ENCODE data around the gene RBMXL3.
A peak's percentile ranks its signal among the peaks of the same experiment; 100 is the strongest.
"Not testable (repeated sequence)": the region's sequence is repeated elsewhere in the genome, so short reads cannot be mapped to it uniquely, and the experiment has no call there.

RBMXL3 gene

DNA sequence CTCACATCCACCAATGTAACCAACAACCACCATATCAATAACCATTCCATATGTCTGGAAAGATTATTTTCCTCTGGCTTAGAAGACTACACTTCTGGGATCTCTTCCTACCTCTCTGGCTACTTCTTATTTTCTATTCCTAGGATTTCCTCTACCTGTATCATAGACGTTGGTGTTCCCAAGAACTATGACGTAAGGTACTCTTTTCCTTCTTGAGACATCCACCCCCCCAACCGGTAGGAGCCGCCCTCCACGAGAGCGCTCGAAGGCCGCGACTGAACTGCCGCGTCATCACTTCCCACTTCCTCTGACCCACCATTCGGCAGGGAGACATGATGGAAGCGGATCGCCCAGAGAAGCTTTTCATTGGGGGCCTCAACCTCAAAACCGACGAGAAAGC lies at the start of gene RBMXL3:
RBMXL3 (plus strand) TSS at position 301 of the 400 bp plus-strand sequence; CDS start at position 333, 32 bp downstream.
- no peak for DNase-seq (ENCODE audit: low spot score)

DNA sequence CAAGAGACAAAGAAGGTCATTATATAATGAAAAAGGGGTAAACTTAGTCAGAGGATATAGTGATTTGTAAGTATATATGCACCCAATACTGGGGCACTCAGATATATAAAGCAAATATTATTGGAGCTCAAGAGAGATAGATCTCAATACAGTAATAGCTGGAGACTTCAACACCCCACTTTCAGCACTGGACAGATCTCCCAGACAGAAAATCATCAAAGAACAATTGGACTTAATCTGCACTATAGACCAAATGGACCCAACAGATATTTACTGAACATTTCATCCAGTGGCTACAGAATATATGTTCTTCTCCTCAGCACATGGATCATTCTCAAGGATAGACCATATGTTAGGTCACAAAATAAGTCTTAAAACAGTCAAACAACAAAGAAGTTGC lies 47.2 kb upstream of the RBMXL3 start:
- no peak for DNase-seq (ENCODE audit: low spot score)

DNA sequence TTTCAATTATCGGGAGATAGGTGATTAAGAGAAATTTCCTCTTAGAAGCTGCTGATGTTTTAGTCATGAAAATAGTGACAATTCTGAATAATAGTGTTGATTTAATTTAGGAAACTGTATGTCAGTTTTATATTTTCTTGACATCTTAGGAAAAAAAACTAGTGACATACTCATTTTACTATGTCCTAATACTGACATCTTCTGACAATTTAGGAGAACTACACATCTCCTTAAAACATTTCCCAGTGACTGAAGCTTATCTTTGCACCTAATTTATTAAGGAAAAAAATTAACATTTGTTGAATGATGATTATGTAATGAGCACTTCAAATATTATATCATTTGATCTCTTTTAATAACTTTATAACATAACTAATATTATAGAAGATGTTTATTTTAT lies 42.0 kb upstream of the RBMXL3 start:
- DNase-seq (ENCODE audit: low spot score): peak; percentile 11

DNA sequence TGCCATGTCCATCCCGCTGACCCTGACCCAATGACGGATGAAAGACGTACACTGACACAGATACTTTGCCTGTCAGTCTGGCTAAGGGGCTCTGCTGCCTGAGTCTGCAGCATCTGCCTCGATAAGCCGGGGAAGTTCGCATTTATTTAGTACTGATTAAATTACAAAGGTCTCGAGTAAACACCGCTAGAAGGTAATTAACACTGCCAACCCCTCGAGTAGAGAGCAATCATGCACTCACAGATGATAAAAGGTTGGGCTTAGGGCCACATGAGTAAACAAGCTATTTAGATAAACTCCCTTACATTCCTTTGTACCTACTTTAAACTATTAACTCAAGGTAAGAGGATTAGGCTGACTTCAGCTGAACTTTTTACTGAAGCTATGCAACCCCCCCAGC lies 16.0 kb upstream of the RBMXL3 start:
- DNase-seq (ENCODE audit: low spot score): no peak

DNA sequence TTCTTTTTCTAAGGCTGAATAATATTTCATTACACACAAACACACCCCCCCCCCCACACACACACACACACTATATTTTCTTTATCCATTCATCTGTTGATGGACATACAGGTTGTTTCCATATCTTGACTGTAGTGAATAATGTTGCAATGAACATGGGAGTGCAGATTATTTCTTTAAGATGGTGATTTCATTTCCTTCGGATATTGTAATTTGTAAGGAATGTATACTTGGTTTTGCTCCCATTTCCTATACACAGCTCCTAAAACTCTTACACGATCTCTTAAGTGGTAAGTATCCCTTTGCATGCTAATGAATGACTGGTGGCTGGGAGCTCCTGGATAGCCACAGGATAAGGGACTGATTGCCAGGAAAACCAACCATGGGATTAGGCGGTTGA lies 14.7 kb upstream of the RBMXL3 start:
- DNase-seq (ENCODE audit: low spot score): no peak

DNA sequence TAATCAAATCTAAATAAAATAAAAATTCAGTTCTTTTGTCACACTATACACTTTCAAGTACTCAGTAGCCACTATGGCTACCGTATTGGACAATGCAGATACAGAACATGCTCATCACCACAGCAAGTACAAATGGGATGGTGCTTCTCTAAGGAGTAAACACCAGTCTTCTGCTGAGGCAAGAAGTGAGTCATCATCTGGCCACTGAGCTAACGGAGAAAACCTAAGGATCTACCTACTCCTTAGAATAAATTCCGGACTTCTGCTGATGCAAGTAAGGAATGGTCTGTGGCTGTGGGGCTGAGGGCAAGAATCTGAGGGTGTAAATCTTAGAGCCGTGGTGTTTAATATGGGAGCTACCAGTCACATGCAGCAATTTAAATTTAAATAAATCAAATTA lies 11.3 kb upstream of the RBMXL3 start:
- no peak for DNase-seq (ENCODE audit: low spot score)

DNA sequence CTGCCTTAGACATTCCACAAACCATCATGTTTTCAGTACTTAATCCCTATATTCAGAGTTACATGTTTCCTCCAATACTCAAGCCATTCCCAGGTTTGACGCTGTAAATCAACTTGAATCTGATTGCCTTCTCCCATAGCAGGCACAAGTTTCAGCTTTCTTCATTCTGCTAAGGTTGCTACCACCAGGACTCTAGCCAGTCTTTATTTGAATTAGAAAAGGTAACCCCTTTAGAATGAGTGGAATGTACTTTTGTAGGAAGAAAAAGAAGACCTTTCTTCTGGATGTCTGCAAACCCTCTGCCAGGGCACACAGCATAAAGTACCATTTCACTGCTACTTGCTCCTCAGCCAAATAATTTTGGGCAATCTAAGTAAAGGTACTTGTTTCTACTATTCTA lies 10.7 kb upstream of the RBMXL3 start:
- no peak for DNase-seq (ENCODE audit: low spot score)

DNA sequence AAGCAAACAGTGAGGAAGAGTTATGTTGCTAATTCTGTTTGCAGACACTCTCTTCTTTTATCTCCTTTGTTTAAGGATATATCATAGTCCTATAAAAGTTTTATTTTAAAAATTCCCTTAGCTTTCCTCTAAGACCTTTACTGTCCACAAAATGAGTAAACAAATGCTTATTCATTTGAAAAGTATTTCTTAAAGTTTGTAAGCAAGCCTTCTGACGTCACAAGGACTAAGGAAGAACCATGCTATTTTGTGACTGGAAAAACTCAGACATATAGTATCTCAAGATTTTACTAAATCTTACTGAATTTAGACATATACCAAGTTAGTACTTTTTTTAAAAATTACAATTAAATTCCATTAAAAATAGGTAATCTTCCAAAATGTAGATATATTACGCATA lies 5.2 kb upstream of the RBMXL3 start:
- no peak for DNase-seq (ENCODE audit: low spot score)

DNA sequence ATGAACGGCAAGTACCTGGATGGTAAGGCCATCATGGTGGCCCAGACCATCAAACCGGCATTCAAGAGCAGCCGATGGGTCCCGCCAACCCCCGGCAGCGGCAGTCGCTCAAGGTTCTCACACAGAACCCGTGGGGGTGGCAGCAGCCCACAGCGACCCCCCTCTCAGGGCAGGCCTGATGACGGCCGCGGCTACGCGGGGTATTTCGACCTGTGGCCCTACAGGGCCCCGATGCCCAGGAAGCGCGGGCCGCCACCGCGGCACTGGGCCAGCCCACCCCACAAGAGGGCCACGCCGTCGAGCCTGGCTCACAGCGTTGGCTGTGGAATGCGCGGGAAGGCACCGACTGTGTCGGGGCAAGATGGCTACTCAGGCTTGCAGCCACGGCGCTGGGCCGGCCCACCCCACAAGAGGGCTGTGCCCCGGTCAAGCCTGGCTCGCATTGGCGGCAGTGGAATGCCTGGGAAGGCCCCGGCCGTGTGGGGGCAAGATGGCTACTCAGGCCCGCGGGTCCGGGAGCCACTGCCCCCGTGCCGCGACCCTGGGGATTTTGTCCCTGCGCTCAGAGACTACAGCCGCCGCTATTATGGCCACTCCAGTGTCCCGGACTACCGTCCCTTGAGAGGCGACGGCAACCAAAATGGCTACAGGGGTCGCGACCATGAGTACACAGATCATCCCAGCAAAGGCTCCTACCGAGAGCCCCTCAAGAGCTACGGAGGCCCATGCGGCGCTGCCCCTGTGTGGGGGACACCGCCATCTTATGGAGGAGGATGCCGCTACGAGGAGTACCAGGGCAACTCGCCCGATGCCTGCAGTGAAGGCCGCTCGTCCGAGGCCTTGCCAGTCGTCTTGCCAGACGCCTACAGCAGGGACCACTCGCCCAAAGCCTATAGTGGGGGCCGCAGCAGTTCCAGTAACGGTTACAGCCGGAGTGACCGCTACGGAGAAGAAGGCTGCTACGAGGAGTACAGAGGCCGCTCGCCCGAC lies 731 bp downstream of the RBMXL3 start:
- no peak for DNase-seq (ENCODE audit: low spot score)

DNA sequence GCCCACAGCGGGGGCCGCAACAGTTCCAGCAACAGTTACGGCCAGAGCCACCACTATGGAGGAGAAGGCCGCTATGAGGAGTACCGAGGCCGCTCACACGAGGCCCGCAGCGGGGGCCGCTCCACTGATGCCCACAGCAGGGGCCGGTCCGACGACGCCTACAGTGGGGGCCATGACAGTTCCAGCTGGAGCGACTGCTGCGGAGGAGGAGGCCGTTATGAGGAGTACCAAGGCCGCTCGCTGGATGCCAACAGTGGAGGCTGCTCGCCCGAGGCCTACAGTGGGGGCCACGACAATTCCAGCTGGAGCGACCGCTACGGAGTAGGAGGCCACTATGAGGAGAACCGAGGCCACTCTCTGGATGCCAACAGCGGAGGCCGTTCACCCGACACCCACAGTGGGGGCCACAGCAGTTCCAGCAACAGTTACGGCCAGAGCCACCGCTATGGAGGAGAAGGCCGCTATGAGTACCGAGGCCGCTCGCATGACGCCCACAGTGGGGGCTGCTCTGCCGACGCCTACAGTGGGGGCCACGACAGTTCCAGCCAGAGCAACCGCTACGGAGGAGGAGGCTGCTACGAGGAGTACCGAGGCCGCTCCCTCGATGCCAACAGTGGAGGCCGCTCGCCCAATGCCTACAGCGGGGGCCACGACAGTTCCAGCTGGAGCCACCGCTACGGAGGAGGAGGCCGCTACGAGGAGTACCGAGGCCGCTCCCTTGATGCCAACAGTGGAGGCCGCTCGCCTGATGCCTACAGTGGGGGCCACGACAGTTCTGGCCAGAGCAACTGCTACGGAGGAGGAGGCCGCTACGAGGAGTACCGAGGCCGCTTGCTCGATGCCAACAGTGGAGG lies 1.7 kb downstream of the RBMXL3 start:
- DNase-seq (ENCODE audit: low spot score): no peak

DNA sequence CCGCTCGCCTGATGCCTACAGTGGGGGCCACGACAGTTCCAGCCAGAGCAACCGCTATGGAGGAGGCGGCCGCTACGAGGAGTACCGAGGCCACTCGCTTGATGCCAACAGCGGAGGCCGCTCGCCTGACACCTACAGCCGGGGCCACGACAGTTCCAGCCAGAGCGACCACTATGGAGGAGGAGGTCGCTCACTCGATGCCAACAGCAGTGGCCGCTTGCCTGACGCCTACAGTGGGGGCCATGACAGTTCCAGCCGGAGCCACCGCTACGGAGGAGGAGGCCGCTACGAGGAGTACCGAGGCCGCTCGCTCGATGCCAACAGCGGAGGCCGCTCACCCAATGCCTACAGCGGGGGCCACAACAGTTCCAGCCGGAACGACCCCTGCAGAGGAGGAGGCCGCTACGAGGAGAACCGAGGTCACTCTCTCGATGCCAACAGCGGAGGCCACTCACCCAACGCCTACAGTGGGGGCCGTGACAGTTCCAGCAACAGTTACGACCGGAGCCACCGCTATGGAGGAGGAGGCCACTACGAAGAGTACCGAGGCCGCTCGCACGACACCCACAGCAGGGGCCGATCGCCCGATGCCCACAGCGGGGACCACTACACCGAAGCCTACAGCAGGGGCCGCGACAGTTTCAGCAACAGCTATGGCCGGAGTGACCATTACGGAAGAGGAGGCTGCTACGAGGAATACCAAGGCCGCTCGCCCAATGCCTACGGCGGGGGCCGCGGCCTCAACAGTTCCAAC lies 2.5 kb downstream of the RBMXL3 start:
- DNase-seq (ENCODE audit: low spot score): no peak

DNA sequence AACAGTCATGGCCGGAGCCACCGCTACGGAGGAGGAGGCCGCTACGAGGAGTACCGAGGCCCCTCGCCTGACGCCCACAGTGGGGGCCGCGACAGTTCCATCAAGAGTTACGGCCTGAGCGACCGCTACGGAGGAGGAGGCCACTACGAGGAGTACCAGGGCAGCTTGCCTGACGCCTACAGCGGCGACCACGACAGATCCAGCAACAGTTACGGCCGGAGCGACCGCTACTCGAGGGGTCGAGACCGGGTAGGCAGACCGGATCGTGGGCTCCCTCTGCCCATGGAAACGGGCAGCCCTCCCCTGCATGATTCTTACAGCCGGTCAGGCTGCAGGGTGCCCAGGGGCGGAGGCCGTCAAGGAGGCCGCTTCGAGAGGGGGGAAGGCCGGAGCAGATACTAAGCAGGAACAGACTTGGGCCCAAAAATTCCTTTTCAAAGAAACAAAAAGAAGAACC lies 3.1 kb downstream of the RBMXL3 start:
- DNase-seq (ENCODE audit: low spot score): no peak

DNA sequence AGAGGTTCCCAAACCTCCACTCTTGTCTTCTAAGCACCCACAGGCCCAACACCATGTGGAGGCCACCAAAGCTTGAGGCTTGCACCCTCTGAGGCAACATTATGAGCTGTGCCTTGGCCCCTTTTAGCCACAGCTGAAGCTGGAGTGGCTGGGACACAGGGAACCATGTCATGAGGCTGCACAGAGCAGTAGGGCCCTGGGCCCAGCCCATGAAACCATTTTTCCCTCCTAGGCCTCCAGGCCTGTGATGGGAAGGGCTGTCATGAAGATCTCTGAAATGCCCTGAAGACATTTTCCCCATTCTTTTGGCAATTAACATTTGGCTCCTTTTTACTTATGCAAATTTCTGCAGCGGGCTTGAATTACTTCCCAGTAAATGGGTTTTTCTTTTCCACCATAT lies 14.8 kb downstream of the RBMXL3 start:
- DNase-seq (ENCODE audit: low spot score): no peak

DNA sequence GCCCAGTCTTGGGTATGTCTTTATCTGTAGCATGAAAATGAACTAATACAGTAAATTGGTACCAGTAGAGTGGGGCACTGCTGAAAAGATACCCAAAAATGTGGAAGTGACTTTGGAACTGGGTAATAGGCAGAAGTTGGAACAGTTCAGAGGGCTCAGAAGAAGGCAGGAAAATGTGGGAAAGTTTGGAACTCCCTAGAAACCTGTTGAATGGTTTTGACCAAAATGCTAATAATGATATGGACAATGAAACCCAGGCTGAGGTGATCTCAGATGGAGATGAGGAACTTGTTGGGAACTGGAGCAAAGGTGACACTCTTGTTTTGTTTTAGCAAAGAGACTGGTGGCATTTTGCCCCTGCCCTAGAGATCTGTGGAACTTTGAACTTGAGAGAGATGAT lies 20.3 kb downstream of the RBMXL3 start:
- not testable (repeated sequence) for DNase-seq (ENCODE audit: low spot score)

DNA sequence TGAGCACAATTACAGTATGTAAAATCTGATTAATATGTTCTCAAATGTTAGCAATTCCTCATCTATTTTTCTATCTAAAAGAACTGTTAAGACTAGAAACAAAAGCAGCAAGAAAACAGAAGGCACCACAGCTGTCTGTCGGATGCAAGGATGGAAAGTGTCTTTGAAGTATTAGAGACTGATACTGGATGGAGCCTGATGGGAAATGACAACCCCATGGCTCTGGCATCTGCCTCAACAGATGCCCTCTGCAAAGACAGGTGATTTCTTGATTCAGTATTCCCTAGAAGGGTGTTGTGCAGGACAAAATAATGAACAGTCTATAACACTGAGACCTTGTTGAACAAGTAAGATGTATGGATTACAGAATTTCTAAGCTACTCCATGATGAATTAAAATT lies 24.9 kb downstream of the RBMXL3 start:
- no peak for DNase-seq (ENCODE audit: low spot score)

DNA sequence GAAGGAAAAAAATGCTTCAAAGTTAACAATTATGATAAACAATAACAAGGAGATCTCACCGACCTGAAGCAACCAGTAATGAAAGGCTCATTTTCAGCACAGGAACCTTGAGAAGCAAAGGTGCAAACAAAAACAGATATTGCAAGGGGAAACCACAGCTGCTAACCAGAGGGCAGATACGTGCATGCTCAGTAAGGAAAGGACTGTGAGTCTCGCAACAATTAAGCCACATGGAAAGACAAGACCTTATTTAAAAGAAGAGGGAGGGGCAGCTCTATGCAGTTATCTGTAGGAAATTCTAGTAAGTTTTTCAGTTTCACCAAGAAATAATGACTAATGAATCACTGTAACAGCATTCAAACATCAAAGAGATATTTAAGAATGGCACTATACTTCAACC lies 25.4 kb downstream of the RBMXL3 start:
- no peak for DNase-seq (ENCODE audit: low spot score)

DNA sequence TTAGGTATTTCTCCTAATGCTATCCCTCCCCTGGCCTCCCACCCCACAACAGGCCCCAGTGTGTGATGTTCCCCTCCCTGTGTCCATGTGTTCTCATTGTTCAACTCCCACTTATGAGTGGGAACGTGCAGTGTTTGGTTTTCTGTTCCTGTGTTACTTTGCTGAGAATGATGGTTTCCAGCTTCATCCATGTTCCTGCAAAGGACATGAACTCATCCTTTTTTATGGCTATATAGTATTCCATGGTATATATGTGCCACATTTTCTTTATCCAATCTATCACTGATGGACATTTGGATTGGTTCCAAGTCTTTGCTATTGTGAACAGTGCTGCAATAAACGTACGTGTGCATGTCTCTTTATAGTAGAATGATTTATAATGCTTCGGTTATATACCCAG lies 28.1 kb downstream of the RBMXL3 start:
- not testable (repeated sequence) for DNase-seq (ENCODE audit: low spot score)

DNA sequence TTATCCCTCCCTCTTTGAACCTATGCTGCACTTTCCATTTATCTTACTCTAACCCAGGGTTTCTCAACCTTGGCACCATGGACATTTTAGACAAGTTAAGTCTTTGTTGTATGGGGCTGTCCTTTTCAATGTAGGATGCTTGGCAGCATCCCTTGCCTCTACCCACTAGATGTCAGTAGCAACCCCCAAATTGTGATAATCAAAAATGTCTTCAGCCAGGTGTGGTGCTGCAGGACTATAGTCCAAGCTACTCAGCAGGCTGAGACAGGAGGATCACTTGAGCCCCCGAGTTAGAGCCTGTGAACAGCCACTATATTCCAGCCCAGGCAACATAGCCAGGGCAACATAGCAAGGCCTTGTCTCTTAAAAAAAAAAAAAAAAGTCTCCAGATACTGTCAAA lies 37.7 kb downstream of the RBMXL3 start:
- DNase-seq (ENCODE audit: low spot score): peak; percentile 46

DNA sequence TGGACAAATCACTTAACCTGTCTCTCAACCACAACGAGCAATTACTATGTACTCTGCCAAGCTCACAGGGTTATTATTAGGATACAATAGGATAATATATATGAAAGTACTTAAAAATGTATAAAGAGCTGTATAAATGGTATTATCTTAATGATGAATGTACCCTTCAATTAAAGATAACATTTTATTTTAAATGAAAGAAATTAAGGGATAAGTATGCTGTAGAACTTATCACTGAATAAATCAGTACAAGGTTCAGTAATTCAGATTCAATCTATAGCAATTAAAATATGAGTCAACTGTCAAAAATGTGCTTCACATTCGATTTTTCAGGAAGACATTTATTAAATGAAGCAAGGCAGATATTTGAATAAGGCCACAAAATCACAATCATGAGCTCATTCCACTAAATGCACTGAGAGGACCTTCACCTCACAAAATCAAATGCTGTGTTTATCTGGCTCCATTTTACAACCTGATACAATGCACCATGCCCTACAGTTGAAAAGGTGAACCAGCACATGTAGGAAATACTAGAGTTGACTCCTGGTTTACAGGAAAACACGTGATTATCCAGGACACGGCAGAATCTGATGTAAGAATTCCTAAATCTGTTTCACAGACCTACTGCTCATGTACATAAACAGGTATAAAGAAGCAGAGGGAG lies 40.3 kb downstream of the RBMXL3 start:
- DNase-seq (ENCODE audit: low spot score): no peak

DNA sequence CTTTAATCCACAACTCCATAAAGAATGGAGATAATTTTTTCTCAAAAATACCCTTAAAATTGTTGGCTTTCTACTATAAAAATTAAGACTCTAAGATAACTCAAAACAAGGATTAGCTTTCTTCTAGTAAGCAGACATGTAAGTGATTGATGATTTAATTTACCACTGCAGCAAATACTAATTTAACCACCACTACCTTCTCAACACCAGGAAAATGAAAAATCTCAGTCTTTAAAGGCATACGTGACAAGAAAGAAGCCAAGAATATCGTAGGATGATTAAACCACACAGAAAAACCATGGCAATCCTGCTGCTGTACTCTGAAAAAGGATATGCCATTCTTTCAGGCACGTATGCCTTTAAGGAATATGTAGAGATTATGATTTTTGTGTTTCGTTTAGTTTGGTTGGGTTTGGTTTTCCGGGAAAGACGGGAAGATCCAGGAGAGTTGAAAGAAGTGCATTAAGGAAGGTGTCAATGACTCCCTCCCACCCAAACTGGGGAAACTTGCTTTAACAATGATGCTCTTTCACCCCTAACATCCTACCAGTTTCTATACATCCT lies 43.8 kb downstream of the RBMXL3 start:
- no peak for DNase-seq (ENCODE audit: low spot score)
